A673 (cell line): Measurements from ENCODE around the gene CCDC7.

Experiments
- EZH2 ChIP-seq: fragments of 200-600 bp; sonication (generic); IDR thresholded peaks from 2 replicates; pipeline ENCODE4 v1.6.1; 2017; ENCODE audit warnings: borderline replicate concordance, low read depth, mild to moderate bottlenecking, mixed read lengths, antibody characterized with exemption, low read length; ENCODE audit not compliant: poor library complexity, severe bottlenecking
- TF ChIP-seq, protein P1 (sequence below): fragments of 300-800, 200-600 bp; sonication (generic); conservative IDR thresholded peaks from 2 replicates; pipeline ENCODE4 v1.5.1; 2017; ENCODE audit warnings: low read depth, mild to moderate bottlenecking, antibody characterized with exemption, low read length, moderate library complexity, mixed read lengths

DNA sequence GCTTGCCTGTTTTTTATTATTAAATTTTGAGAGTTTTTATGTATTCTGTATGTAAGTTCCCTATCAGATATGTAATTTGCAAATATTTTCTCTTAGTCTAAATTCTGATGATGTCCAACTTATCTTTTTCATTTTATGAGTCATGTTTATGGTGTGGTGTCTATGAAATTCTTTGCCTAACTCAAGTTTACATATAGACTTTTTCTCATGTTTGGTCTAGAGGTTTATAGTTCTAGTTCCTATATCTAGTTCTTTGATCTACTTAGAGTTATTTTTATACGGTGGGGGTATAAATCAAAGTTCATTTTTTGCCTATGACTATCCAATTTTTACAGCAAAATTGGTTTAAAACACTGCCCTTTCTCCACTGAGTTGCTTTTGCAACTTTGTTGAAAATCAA lies 26.3 kb upstream of the CCDC7 start:
- TF ChIP-seq, protein P1, sequence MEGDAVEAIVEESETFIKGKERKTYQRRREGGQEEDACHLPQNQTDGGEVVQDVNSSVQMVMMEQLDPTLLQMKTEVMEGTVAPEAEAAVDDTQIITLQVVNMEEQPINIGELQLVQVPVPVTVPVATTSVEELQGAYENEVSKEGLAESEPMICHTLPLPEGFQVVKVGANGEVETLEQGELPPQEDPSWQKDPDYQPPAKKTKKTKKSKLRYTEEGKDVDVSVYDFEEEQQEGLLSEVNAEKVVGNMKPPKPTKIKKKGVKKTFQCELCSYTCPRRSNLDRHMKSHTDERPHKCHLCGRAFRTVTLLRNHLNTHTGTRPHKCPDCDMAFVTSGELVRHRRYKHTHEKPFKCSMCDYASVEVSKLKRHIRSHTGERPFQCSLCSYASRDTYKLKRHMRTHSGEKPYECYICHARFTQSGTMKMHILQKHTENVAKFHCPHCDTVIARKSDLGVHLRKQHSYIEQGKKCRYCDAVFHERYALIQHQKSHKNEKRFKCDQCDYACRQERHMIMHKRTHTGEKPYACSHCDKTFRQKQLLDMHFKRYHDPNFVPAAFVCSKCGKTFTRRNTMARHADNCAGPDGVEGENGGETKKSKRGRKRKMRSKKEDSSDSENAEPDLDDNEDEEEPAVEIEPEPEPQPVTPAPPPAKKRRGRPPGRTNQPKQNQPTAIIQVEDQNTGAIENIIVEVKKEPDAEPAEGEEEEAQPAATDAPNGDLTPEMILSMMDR, result no peak
- no peak for TF ChIP-seq EZH2
